Measurements from ENCODE around the gene MXD3.

- TF ChIP-seq, protein P1, sequence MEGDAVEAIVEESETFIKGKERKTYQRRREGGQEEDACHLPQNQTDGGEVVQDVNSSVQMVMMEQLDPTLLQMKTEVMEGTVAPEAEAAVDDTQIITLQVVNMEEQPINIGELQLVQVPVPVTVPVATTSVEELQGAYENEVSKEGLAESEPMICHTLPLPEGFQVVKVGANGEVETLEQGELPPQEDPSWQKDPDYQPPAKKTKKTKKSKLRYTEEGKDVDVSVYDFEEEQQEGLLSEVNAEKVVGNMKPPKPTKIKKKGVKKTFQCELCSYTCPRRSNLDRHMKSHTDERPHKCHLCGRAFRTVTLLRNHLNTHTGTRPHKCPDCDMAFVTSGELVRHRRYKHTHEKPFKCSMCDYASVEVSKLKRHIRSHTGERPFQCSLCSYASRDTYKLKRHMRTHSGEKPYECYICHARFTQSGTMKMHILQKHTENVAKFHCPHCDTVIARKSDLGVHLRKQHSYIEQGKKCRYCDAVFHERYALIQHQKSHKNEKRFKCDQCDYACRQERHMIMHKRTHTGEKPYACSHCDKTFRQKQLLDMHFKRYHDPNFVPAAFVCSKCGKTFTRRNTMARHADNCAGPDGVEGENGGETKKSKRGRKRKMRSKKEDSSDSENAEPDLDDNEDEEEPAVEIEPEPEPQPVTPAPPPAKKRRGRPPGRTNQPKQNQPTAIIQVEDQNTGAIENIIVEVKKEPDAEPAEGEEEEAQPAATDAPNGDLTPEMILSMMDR (IDR thresholded peaks at IDR 0.05) = no peak
- no peak for TF ChIP-seq POLR2A (IDR thresholded peaks at IDR 0.05)
Measured at GRCh38 chr5:177304392-177305119, 7.1 kb downstream of the MXD3 start.
